GM18951 (cell line): ENCODE results near the gene HDDC3.
"Not testable (repeated sequence)": the region's sequence is repeated elsewhere in the genome, so short reads cannot be mapped to it uniquely, and the experiment has no call there.

Experiments
- POLR2A ChIP-seq: IDR thresholded peaks from 4 replicates; pipeline ENCODE4 v1.6.1; 2011; ENCODE audit warnings: mild to moderate bottlenecking; ENCODE audit not compliant: insufficient read length, insufficient read depth; ENCODE audit errors: extremely low read depth
- in situ Hi-C: fragments of 300-500 bp; cut with MboI; formaldehyde crosslinking; loops from one replicate; pipeline ENCODE4 v1.12.0; 2022; ENCODE audit warnings: low sequenced_read_pairs, mixed read lengths, inconsistent platforms; ENCODE audit not compliant: unreplicated experiment

Gene HDDC3

GRCh38 chr15:90906181-90906849 is 26.0 kb downstream of the HDDC3 start:
- in situ Hi-C loops: no loop called here
- no peak for TF ChIP-seq POLR2A

GRCh38 chr15:90905306-90906180 is 26.8 kb downstream of the HDDC3 start:
- in situ Hi-C loops: no loop called here

GRCh38 chr15:90904746-90905145 is 27.6 kb downstream of the HDDC3 start:
- no peak for TF ChIP-seq POLR2A
- in situ Hi-C loops: no loop called here

More at GRCh38 chr15:90905306-90906180, 26.8 kb downstream of the HDDC3 start:
- no peak for TF ChIP-seq POLR2A

GRCh38 chr15:90903733-90904536 is 28.4 kb downstream of the HDDC3 start:
- no peak for TF ChIP-seq POLR2A

GRCh38 chr15:90902840-90903732 is 29.3 kb downstream of the HDDC3 start, which contains the start of gene MAN2A2:
Gene MAN2A2 (plus strand): TSS chr15:90903302. CDS start chr15:90904208, 906 bp downstream.
- peak; percentile 57 for TF ChIP-seq POLR2A
- in situ Hi-C loops: no loop called here

More at GRCh38 chr15:90903733-90904536, 28.4 kb downstream of the HDDC3 start:
- in situ Hi-C loops: no loop called here

GRCh38 chr15:90902040-90902839 is 30.1 kb downstream of the HDDC3 start:
- in situ Hi-C loops: no loop called here
- TF ChIP-seq POLR2A: peak; percentile 74

GRCh38 chr15:90901175-90902039 is 30.9 kb downstream of the HDDC3 start:
- in situ Hi-C loops: no loop called here
- TF ChIP-seq POLR2A: no peak

GRCh38 chr15:90897131-90897655 is 35.2 kb downstream of the HDDC3 start:
- in situ Hi-C loops: not testable (repeated sequence)

GRCh38 chr15:90895571-90896117 is 36.7 kb downstream of the HDDC3 start:
- in situ Hi-C loops: no loop called here

More at GRCh38 chr15:90895571-90896117, 36.7 kb downstream of the HDDC3 start:
- no peak for TF ChIP-seq POLR2A
